K562 (cell line): Measurements from ENCODE around the gene MCTS1. TPM values are rescaled to one million over a fixed set of nuclear protein-coding genes. Genes with fewer than 3 reads are reported as not detected.

Experiments used
- ATAC-seq: fragments of 200-7000 bp; cut with Tn5 transposase; 3 replicates; pipeline ENCODE4 v1.9.1; 2020; ENCODE audit warnings: moderate library complexity
- BruUV-seq: library from RNA; stranded (reverse); fragments of 400-500 nt; replicated peaks from 2 replicates; lab custom pipeline; 2021; lab: Mats Ljungman, UMichigan
- CTCF ChIA-PET: fragments of 300-600 bp; formaldehyde crosslinking; extraction: SDS; loops from one replicate; lab custom pipeline; 2021; ENCODE audit warnings: low intra/inter-chr PET ratio; lab: Yijun Ruan, JAX
- POLR2A ChIA-PET: fragments of 300-600, 350-650 bp; sonication (Branson Sonifier 250); formaldehyde crosslinking; extraction: SDS; loops from one replicate; lab custom pipeline; 2021; ENCODE audit warnings: antibody characterized with exemption, inconsistent platforms; lab: Yijun Ruan, JAX
- DNase-seq, 4 experiments: peaks; one replicate each; pipeline versions ENCODE4 v3.0.0 to v3.0.0-alpha.2; 2011 to 2018; ENCODE audit warnings: low spot score in 3 of 4, mixed read lengths in 3 of 4; ENCODE audit errors: extremely low read depth in 1 of 4
- FAIRE-seq: peaks from 2 replicates; lab custom pipeline; 2011; peaks lifted over from hg19 to GRCh38; lab: Jason Lieb, UNC
- H2AFZ ChIP-seq: 2 replicates; pipeline ENCODE4 v1.6.0; 2011; ENCODE audit warnings: low read depth, low read length, control low read depth, inconsistent platforms
- H3K27ac ChIP-seq: fragments of 200-600 bp; 3 replicates; pipeline ENCODE4 v1.8.0; 2011; ENCODE audit warnings: low read depth, mild to moderate bottlenecking, control low read depth, inconsistent platforms, low read length, moderate library complexity, mixed read lengths; ENCODE audit errors: extremely low read depth
- H3K27me3 ChIP-seq, 2 experiments: fragments of 300-600 bp in 1 of 2; 2 replicates in 1 of 2; 3 replicates in 1 of 2; pipeline versions ENCODE4 v1.6.0 to v1.8.0; 2011; ENCODE audit warnings: inconsistent platforms in 2 of 2, low read length in 2 of 2, mild to moderate bottlenecking in 1 of 2, mixed read lengths in 1 of 2, moderate library complexity in 1 of 2; ENCODE audit not compliant: control insufficient read depth in 2 of 2, insufficient read depth in 2 of 2
- H3K36me3 ChIP-seq: fragments of 300-600 bp; 3 replicates; pipeline ENCODE4 v1.8.0; 2011; ENCODE audit warnings: mild to moderate bottlenecking, low read length, inconsistent platforms; ENCODE audit not compliant: control insufficient read depth, insufficient read depth
- H3K4me1 ChIP-seq, 2 experiments: fragments of 200-600 bp in 1 of 2; replicated peaks in 1 of 2; 2 replicates in 1 of 2; 3 replicates in 1 of 2; pipeline versions ENCODE4 v1.5.1 to v1.8.0; 2011; ENCODE audit warnings: inconsistent platforms in 2 of 2, low read length in 2 of 2, mild to moderate bottlenecking in 1 of 2, mixed read lengths in 1 of 2, moderate library complexity in 1 of 2; ENCODE audit not compliant: control insufficient read depth in 2 of 2, insufficient read depth in 2 of 2
- H3K4me2 ChIP-seq: 2 replicates; pipeline ENCODE4 v1.6.1; 2011; ENCODE audit warnings: low read length, control low read depth, inconsistent platforms, mixed read lengths; ENCODE audit not compliant: insufficient read depth
- H3K4me3 ChIP-seq: fragments of 200-600 bp; sonication (generic), shearing (Covaris generic); 2 replicates; pipeline ENCODE4 v1.5.1; 2016; ENCODE audit warnings: control low read depth, inconsistent platforms
- H3K79me2 ChIP-seq: fragments of 200-600 bp; 3 replicates; pipeline ENCODE4 v1.8.0; 2011; ENCODE audit warnings: low read length, inconsistent platforms; ENCODE audit not compliant: control insufficient read depth, insufficient read depth
- H3K9ac ChIP-seq, 2 experiments: 2 replicates each; pipeline versions ENCODE4 v1.6.0 to v1.6.1; 2011; ENCODE audit warnings: low read depth in 2 of 2, low read length in 2 of 2, control low read depth in 1 of 2, inconsistent platforms in 1 of 2, mild to moderate bottlenecking in 1 of 2, mixed read lengths in 1 of 2; ENCODE audit not compliant: insufficient read depth in 1 of 2
- H3K9me1 ChIP-seq: one replicate; pipeline ENCODE4 v1.6.0; 2011; ENCODE audit warnings: inconsistent platforms, mild to moderate bottlenecking, low read length, moderate library complexity; ENCODE audit not compliant: control insufficient read depth, insufficient read depth
- H3K9me3 ChIP-seq: replicated peaks from 2 replicates; pipeline ENCODE4 v1.5.1; 2011; ENCODE audit warnings: low read depth, low read length, inconsistent platforms; ENCODE audit not compliant: control insufficient read depth, insufficient read depth
- H4K20me1 ChIP-seq: replicated peaks from 2 replicates; pipeline ENCODE4 v1.6.1; 2011; ENCODE audit warnings: low read length, inconsistent platforms, mixed read lengths; ENCODE audit not compliant: control insufficient read depth, insufficient read depth
- BCL6 ChIP-seq: fragments of 250-450 bp; sonication (Bioruptor Pico); IDR thresholded peaks from 2 replicates; pipeline ENCODE4 v1.4.0; 2020
- HDAC3 ChIP-seq: fragments of 450-650 bp; IDR thresholded peaks from 2 replicates; pipeline ENCODE4 v1.6.1; 2018; ENCODE audit warnings: borderline replicate concordance, mild to moderate bottlenecking, moderate library complexity; ENCODE audit not compliant: partially characterized antibody
- TRIM24 ChIP-seq, 2 experiments: fragments of 450-650 bp; IDR thresholded peaks; 2 replicates each; pipeline ENCODE4 v1.6.1; 2016
- ZNF766 ChIP-seq: fragments of 200-800 bp; sonication (Bioruptor generic); conservative IDR thresholded peaks from 2 replicates; pipeline ENCODE4 v1.6.1; 2016; ENCODE audit warnings: missing genetic modification characterization, missing compliant biosample characterization
- WGBS: fragments of 100-300 bp; shearing (Covaris generic); methylation state at CpG from one replicate; pipeline ENCODE4 v1.1.6; 2016; ENCODE audit warnings: low coverage, mixed read lengths; ENCODE audit not compliant: insufficient coverage; ENCODE audit errors: missing lambda C conversion rate; 5-methylcytosine and 5-hydroxymethylcytosine counted together
- in situ Hi-C: fragments of 300-500 bp; cut with MboI; formaldehyde crosslinking; loops from 4 replicates; pipeline ENCODE4 v1.15.0; 2018; ENCODE audit warnings: inconsistent platforms, mixed read lengths
- intact Hi-C: fragments of 100-400 bp; cut with micrococcal nuclease; formaldehyde crosslinking; loops from 2 replicates; pipeline ENCODE4 v1.14.2; 2022
- polyA plus RNA-seq, 8 experiments: library from polyadenylated mRNA; depleted of rRNA in 4 of 8; stranded (reverse) in 5 of 8; unstranded in 3 of 8; fragments of >200 nt; fragmentation: Nextera tagmentation in 2 of 8; fragmentation: Illumina TruSeq in 1 of 8; extraction: Ambion mirVana in 2 of 8; extraction: Trizol in 1 of 8; gene quantifications; 2 replicates each; pipeline versions ENCODE4 v1.2.1 to v1.2.3, GENCODE V29; 2011 to 2014; ENCODE audit warnings: inconsistent platforms in 1 of 8, missing spikeins in 1 of 8
- total RNA-seq, 7 experiments: library from RNA; depleted of rRNA in 6 of 7; stranded (reverse); fragments of >200 nt in 6 of 7; fragmentation: Illumina TruSeq in 2 of 7; extraction: Trizol in 2 of 7; gene quantifications; 2 replicates each; pipeline versions ENCODE4 v1.2.1 to v1.2.3, GENCODE V29; 2011 to 2021; ENCODE audit warnings: low replicate concordance in 1 of 7
- TF ChIP-seq, protein P1 (sequence below): sonication (generic); formaldehyde crosslinking; IDR thresholded peaks from 2 replicates; pipeline ENCODE4 v1.8.1; 2023; ENCODE audit warnings: mild to moderate bottlenecking, missing genetic modification reagents
- TF ChIP-seq, protein P2 (sequence below), 2 experiments: fragments of 450-650 bp; IDR thresholded peaks; 2 replicates each; pipeline ENCODE4 v1.6.1; 2016; ENCODE audit warnings: mild to moderate bottlenecking in 2 of 2, borderline replicate concordance in 1 of 2, low read depth in 1 of 2, moderate library complexity in 1 of 2
- TF ChIP-seq, protein P3 (sequence below): fragments of 450-650 bp; formaldehyde crosslinking; IDR thresholded peaks from 2 replicates; pipeline ENCODE4 v1.4.0; 2020; ENCODE audit warnings: mild to moderate bottlenecking, mixed read lengths

Gene MCTS1
- total and polyA plus RNA-seq, 9 of the 15 experiments (the other 6 are each of a cell fraction or from before 2014, with no cell fraction given) = 65.3 to 300 (median 152) TPM

DNA sequence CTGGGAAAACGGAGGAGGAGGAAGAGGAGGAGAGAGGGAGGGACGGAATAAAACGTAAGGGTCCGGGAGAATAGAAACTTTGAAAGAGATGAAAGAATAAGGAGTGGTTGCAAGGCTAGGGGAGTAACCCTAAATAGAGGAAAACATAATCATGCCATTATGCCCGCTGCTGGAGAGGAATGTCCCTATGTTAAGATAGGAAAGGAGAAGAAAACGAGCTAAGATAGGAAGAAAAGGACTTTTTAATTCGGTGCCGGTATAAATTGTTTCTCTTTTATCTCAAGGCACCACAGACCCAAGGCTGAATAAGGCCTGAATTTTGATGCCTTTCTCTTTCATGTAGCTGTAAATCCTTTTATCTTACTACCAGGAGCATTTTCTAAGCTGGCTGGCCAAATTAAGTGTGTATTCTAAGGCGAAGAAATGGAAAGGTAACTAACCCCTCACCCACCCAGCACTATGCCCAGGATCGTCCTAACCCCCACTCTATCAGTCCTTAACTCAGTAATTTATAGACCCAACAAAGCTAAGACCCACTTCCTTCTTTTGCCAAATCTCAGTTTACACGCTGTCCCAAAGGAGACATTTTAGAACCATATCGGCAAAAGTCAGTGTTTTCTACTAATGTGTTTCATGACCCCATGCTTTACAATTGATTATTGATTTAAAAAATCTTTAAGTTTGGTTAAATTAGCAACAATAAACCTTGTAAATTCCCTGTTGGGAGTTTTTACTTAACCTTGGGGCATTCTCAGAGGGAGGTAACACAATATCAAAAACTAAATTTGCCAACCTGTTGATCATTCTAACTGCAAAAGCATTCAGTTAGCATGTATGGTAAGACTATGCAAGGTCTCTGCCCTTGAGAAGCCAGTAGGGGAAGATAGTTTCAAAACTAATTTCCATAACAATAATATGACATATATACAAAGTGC is 42.0 kb upstream of the MCTS1 start:
- intact Hi-C loops (loop anchor here (1.0 kb wide), 1 partner anchor 41 kb away; no protein-coding TSS in a partner anchor), in situ Hi-C loops (no loop called here)
- ChIA-PET CTCF (no interaction called here), POLR2A (interaction anchor here (0.6 to 3.0 kb wide), 14 partner anchors 8 to 940 kb away, joined by 3 to 15 read pairs (median 4); partner anchors contain the start of gene MCTS1)
- H3K4me3 ChIP-seq = peak overlapping the region; percentile 80
- no peaks in the 10 kb centered on the region for H3K9me3 ChIP-seq
- H3K4me1 ChIP-seq = peaks cover 11 to 27% of the 10 kb centered on the region in 2 experiments
- peak overlapping the region; percentile 99 for H3K27ac ChIP-seq
- BruUV-seq = TSS peak; percentile 97
- H3K9me1 ChIP-seq = no peaks in the 10 kb centered on the region
- FAIRE-seq (no peak), ATAC-seq (no peak), DNase-seq (peak in 1 of 4 experiments; percentile 16)
- H2AFZ ChIP-seq = peak overlapping the region; percentile 77
- peak overlapping the region; percentile 48 to 97; a peak in 3 of 4 replicates for H3K9ac ChIP-seq
- 1% methylated on average over 8 of the region's 12 CpGs for WGBS
- H3K79me2 ChIP-seq = peaks cover 49% of the 10 kb centered on the region
- peaks cover 12% of the 10 kb centered on the region; the same call in 1 of the 3 replicates for H3K36me3 ChIP-seq
- H4K20me1 ChIP-seq = no peaks in the 10 kb centered on the region
- H3K4me2 ChIP-seq = peak overlapping the region; percentile 86
- no peaks in the 10 kb centered on the region for H3K27me3 ChIP-seq
- TF ChIP-seq, protein P1, sequence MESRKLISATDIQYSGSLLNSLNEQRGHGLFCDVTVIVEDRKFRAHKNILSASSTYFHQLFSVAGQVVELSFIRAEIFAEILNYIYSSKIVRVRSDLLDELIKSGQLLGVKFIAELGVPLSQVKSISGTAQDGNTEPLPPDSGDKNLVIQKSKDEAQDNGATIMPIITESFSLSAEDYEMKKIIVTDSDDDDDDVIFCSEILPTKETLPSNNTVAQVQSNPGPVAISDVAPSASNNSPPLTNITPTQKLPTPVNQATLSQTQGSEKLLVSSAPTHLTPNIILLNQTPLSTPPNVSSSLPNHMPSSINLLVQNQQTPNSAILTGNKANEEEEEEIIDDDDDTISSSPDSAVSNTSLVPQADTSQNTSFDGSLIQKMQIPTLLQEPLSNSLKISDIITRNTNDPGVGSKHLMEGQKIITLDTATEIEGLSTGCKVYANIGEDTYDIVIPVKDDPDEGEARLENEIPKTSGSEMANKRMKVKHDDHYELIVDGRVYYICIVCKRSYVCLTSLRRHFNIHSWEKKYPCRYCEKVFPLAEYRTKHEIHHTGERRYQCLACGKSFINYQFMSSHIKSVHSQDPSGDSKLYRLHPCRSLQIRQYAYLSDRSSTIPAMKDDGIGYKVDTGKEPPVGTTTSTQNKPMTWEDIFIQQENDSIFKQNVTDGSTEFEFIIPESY (CRISPR knock-in tag) = no peak
- TF ChIP-seq, protein P2, sequence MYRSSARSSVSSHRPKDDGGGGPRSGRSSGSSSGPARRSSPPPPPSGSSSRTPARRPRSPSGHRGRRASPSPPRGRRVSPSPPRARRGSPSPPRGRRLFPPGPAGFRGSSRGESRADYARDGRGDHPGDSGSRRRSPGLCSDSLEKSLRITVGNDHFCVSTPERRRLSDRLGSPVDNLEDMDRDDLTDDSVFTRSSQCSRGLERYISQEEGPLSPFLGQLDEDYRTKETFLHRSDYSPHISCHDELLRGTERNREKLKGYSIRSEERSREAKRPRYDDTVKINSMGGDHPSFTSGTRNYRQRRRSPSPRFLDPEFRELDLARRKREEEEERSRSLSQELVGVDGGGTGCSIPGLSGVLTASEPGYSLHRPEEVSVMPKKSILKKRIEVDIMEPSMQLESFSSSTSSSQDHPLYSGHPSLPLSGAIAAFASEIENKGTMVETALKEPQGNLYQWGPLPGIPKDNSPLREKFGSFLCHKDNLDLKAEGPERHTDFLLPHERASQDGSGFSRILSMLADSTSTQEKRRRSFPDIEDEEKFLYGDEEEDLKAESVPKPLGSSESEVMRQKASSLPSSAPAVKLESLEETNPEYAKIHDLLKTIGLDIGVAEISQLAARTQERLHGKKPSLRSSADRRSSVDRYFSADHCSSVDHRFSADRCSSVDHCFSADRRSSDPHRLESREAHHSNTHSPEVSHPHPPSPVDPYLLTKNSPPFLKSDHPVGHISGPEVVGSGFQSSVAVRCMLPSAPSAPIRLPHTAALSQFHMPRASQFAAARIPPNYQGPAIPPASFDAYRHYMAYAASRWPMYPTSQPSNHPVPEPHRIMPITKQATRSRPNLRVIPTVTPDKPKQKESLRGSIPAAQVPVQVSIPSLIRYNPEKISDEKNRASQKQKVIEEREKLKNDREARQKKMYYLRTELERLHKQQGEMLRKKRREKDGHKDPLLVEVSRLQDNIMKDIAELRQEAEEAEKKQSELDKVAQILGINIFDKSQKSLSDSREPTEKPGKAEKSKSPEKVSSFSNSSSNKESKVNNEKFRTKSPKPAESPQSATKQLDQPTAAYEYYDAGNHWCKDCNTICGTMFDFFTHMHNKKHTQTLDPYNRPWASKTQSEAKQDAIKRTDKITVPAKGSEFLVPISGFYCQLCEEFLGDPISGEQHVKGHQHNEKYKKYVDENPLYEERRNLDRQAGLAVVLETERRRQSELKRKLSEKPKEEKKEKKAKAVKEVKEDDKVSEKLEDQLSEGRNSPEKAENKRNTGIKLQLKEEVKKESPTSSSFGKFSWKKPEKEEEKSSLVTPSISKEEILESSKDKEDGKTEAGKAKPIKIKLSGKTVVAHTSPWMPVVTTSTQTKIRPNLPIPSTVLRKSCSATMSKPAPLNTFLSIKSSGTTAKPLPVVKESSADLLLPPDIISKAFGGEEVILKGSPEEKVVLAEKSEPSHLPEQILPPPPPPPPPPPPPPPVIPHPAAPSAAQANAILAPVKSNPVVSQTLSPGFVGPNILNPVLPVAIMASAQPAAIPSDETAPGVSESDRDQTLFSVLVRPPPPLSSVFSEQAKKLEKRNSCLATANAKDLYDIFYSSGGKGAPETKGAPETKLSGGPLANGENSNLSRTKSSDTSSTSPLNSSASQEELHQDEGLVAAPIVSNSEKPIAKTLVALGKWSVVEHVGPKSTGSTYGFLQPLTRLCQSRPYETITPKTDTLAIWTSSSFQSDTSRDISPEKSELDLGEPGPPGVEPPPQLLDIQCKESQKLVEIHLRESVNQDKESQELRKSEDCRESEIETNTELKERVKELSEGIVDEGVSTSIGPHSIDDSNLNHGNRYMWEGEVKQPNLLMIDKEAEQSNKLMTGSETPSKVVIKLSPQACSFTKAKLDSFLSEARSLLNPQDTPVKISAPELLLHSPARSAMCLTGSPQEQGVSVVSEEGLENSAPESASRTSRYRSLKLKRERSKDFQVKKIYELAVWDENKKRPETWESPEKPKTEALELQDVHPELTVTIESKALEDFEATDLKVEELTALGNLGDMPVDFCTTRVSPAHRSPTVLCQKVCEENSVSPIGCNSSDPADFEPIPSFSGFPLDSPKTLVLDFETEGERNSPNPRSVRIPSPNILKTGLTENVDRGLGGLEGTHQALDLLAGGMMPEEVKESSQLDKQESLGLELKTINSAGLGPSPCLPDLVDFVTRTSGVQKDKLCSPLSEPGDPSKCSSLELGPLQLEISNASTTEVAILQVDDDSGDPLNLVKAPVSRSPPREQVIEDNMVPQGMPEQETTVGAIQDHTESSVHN (IDR thresholded peaks at IDR 0.05; ENCODE audit: borderline replicate concordance in 1 of 2, low read depth in 1 of 2) = no peak
- TF ChIP-seq BCL6 (CRISPR knock-in tag) (no peak), HDAC3 (no peak), ZNF766 (0 out of 2 replicates have a peak, but pooled peaks have one; percentile 1), TRIM24 (IDR thresholded peaks at IDR 0.05) (no peak)
- TF ChIP-seq, protein P3, sequence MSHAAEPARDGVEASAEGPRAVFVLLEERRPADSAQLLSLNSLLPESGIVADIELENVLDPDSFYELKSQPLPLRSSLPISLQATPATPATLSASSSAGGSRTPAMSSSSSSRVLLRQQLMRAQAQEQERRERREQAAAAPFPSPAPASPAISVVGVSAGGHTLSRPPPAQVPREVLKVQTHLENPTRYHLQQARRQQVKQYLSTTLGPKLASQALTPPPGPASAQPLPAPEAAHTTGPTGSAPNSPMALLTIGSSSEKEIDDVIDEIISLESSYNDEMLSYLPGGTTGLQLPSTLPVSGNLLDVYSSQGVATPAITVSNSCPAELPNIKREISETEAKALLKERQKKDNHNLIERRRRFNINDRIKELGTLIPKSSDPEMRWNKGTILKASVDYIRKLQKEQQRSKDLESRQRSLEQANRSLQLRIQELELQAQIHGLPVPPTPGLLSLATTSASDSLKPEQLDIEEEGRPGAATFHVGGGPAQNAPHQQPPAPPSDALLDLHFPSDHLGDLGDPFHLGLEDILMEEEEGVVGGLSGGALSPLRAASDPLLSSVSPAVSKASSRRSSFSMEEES (CRISPR knock-in tag) = no peak
